ENCODE results near the gene PFKFB3. TPM values are rescaled to one million over a fixed set of nuclear protein-coding genes. Genes with fewer than 3 reads are reported as not detected.

PFKFB3 gene
- total and polyA plus RNA-seq, 2 of the 4 experiments (the other 2 are of a cell fraction), result 34.1 to 45.5 TPM

GRCh38 chr10:6187278-6187677 lies 15.5 kb upstream of the PFKFB3 start:
- intact Hi-C loops (cut with micrococcal nuclease) (no loop called here), in situ Hi-C loops (cut with MboI; ENCODE audit: low sequenced_read_pairs) (no loop called here), dilution Hi-C loops (cut with HindIII; ENCODE audit: low sequenced_read_pairs, unreplicated experiment) (no loop called here)
- no peak overlapping the region for H3K18ac ChIP-seq (ENCODE audit: low read depth, low read length)
- ChIA-PET POLR2A (ENCODE audit: unreplicated experiment) (no interaction called here), CTCF (interaction anchor here (0.6 kb wide), 1 partner anchor 62 kb away, joined by 3 read pairs; no protein-coding TSS in a partner anchor)
- no peaks in the 10 kb centered on the region for H3K9me3 ChIP-seq (ENCODE audit: control insufficient read depth, insufficient read depth, low read length)
- H3K23ac ChIP-seq (ENCODE audit: low read depth, low read length), result no peak overlapping the region
- no peak overlapping the region for H2BK15ac ChIP-seq (ENCODE audit: low read depth, low read length)
- no peak overlapping the region for H2BK5ac ChIP-seq (ENCODE audit: low read depth, low read length, poor library complexity, severe bottlenecking)
- H3K4ac ChIP-seq (ENCODE audit: low read depth, low read length), result no peak overlapping the region
- peaks cover 30 to 70% of the 10 kb centered on the region in 2 experiments for H3K79me1 ChIP-seq (ENCODE audit: low read depth in 1 of 2, low read length in 2 of 2)
- H3K9me1 ChIP-seq (ENCODE audit: insufficient read depth, low read length), result peaks cover 11% of the 10 kb centered on the region
- ATAC-seq (ENCODE audit: low read depth) (no peak), DNase-seq (no peak)
- no peaks in the 10 kb centered on the region for H3K36me3 ChIP-seq (ENCODE audit: control insufficient read depth, insufficient read depth, low read length)
- no peaks in the 10 kb centered on the region for H3K27me3 ChIP-seq (ENCODE audit: control insufficient read depth, insufficient read depth, low read length)
- no peak overlapping the region for H3K56ac ChIP-seq (ENCODE audit: extremely low read depth, insufficient read depth, low read length)
- no peak overlapping the region for H2BK120ac ChIP-seq (ENCODE audit: low read depth, low read length)
- no peak overlapping the region for H4K5ac ChIP-seq (ENCODE audit: low read depth, low read length)
- H4K20me1 ChIP-seq (ENCODE audit: insufficient read depth, low read length), result peaks cover 18% of the 10 kb centered on the region
- H3K4me2 ChIP-seq (ENCODE audit: low read depth, low read length), result no peak overlapping the region
- no peak overlapping the region for H3K14ac ChIP-seq (replicated peaks; ENCODE audit: low read depth, low read length)
- H2AK9ac ChIP-seq (replicated peaks; ENCODE audit: low read depth, low read length, poor library complexity), result no peak overlapping the region
- H4K8ac ChIP-seq (ENCODE audit: low read depth in 2 of 2, low read length in 2 of 2), result no peak overlapping the region
- BruUV-seq (replicated peaks), result no TSS peak
- H4K91ac ChIP-seq (ENCODE audit: insufficient read depth, low read depth, low read length), result no peak overlapping the region
- peaks cover 9% of the 10 kb centered on the region for H3K4me1 ChIP-seq (ENCODE audit: control insufficient read depth, insufficient read depth, low read length)
- H2AFZ ChIP-seq (replicated peaks; ENCODE audit: low read length, poor library complexity), result no peak overlapping the region
- no peak overlapping the region for H2BK20ac ChIP-seq (ENCODE audit: low read depth, low read length)
- whole genome bisulfite sequencing, 2 experiments (ENCODE audit: extremely low coverage in 2 of 2, insufficient read length in 1 of 2), result 100% methylated on average over 1 of the region's 6 CpGs; no CpG with 5 or more reads in 1 of the 2 experiments
- no peak for TF ChIP-seq RFX5 (IDR thresholded peaks at IDR 0.05; ENCODE audit: low read depth, low read length)
- TF ChIP-seq RAD21 (IDR thresholded peaks at IDR 0.05; ENCODE audit: low read length), result no peak
- TF ChIP-seq MAZ (IDR thresholded peaks at IDR 0.05; ENCODE audit: borderline replicate concordance, low read depth, low read length), result no peak
- no peak for TF ChIP-seq RCOR1 (IDR thresholded peaks at IDR 0.05; ENCODE audit: insufficient replicate concordance, low read length)
- no peak for TF ChIP-seq CHD1 (IDR thresholded peaks at IDR 0.05; ENCODE audit: low read depth, low read length)
- TF ChIP-seq, protein P1, sequence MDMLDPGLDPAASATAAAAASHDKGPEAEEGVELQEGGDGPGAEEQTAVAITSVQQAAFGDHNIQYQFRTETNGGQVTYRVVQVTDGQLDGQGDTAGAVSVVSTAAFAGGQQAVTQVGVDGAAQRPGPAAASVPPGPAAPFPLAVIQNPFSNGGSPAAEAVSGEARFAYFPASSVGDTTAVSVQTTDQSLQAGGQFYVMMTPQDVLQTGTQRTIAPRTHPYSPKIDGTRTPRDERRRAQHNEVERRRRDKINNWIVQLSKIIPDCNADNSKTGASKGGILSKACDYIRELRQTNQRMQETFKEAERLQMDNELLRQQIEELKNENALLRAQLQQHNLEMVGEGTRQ (IDR thresholded peaks at IDR 0.05; ENCODE audit: low read depth, low read length), result no peak
- TF ChIP-seq, protein P2, sequence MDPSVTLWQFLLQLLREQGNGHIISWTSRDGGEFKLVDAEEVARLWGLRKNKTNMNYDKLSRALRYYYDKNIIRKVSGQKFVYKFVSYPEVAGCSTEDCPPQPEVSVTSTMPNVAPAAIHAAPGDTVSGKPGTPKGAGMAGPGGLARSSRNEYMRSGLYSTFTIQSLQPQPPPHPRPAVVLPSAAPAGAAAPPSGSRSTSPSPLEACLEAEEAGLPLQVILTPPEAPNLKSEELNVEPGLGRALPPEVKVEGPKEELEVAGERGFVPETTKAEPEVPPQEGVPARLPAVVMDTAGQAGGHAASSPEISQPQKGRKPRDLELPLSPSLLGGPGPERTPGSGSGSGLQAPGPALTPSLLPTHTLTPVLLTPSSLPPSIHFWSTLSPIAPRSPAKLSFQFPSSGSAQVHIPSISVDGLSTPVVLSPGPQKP (IDR thresholded peaks at IDR 0.05; ENCODE audit: borderline replicate concordance, low read depth, low read length), result no peak
- no peak for TF ChIP-seq BHLHE40 (IDR thresholded peaks at IDR 0.05; ENCODE audit: low read depth, low read length)
- H3K27ac ChIP-seq (ENCODE audit: insufficient read depth, low read length), result no peak overlapping the region
- H3K4me3 ChIP-seq (ENCODE audit: insufficient read depth, low read depth, low read length), result no peak overlapping the region
- H3K9ac ChIP-seq (ENCODE audit: low read depth, low read length), result no peak overlapping the region
- no peak overlapping the region for H2AK5ac ChIP-seq (ENCODE audit: low read depth, low read length)
